HepG2 (cell line): ENCODE results near the gene PA2G4. TPM values are rescaled to one million over a fixed set of nuclear protein-coding genes. Genes with fewer than 3 reads are reported as not detected.

Experiments
- ATAC-seq: fragments of 200-7000 bp; cut with Tn5 transposase; 3 replicates; pipeline ENCODE4 v1.9.1; 2020; ENCODE audit warnings: mild to moderate bottlenecking, moderate library complexity
- BruUV-seq: library from RNA; stranded (reverse); fragments of 400-500 nt; replicated peaks from 2 replicates; lab custom pipeline; 2021; lab: Mats Ljungman, UMichigan
- CTCF ChIA-PET: fragments of 300-600 bp; formaldehyde crosslinking; extraction: SDS; loops from one replicate; lab custom pipeline; 2021; ENCODE audit warnings: low total read pairs, inconsistent platforms, low intra/inter-chr PET ratio; lab: Yijun Ruan, JAX
- POLR2A ChIA-PET: fragments of 350-600 bp; sonication (Branson Sonifier 250); formaldehyde crosslinking; loops from one replicate; lab custom pipeline; 2020; ENCODE audit warnings: antibody characterized with exemption, inconsistent platforms; lab: Yijun Ruan, JAX
- DNase-seq: peaks from one replicate; pipeline ENCODE4 v3.0.0-alpha.2; 2015; ENCODE audit warnings: low spot score
- FAIRE-seq: peaks from 3 replicates; lab custom pipeline; 2011; peaks lifted over from hg19 to GRCh38; lab: Jason Lieb, UNC
- H2AFZ ChIP-seq: one replicate; pipeline ENCODE4 v1.6.1; 2011; ENCODE audit warnings: low read length, inconsistent platforms
- H3K27ac ChIP-seq: fragments of 300-600 bp; 3 replicates; pipeline ENCODE4 v1.8.0; 2011; ENCODE audit warnings: mixed run types, mild to moderate bottlenecking, mixed read lengths, low read length, inconsistent platforms; ENCODE audit not compliant: insufficient read depth; ENCODE audit errors: extremely low read length
- H3K27me3 ChIP-seq, 2 experiments: fragments of 200-600 bp in 1 of 2; 2 replicates in 1 of 2; 3 replicates in 1 of 2; pipeline versions ENCODE4 v1.6.0 to v1.8.0; 2011; ENCODE audit warnings: low read length in 2 of 2, mild to moderate bottlenecking in 2 of 2, moderate library complexity in 2 of 2, inconsistent platforms in 1 of 2; ENCODE audit not compliant: insufficient read depth in 2 of 2, control insufficient read depth in 1 of 2
- H3K36me3 ChIP-seq, 2 experiments: fragments of 200-600 bp in 1 of 2; replicated peaks in 1 of 2; 2 replicates in 1 of 2; 3 replicates in 1 of 2; pipeline versions ENCODE4 v1.5.1 to v1.8.0; 2011; ENCODE audit warnings: low read length in 2 of 2, inconsistent platforms in 1 of 2; ENCODE audit not compliant: insufficient read depth in 2 of 2, control insufficient read depth in 1 of 2
- H3K4me1 ChIP-seq: 2 replicates; pipeline ENCODE4 v1.5.1; 2012; ENCODE audit warnings: low read length, inconsistent platforms; ENCODE audit not compliant: insufficient read depth
- H3K4me2 ChIP-seq: 2 replicates; pipeline ENCODE4 v1.6.0; 2011; ENCODE audit warnings: low read depth, low read length, inconsistent platforms
- H3K4me3 ChIP-seq, 3 experiments: fragments of 200-600 bp in 1 of 3; sonication (generic), shearing (Covaris generic) in 1 of 3; replicated peaks in 1 of 3; 2 replicates each; pipeline ENCODE4 v1.5.1; 2011 to 2016; ENCODE audit warnings: low read length in 3 of 3, inconsistent platforms in 2 of 3, low read depth in 2 of 3, mild to moderate bottlenecking in 2 of 3, control low read depth in 1 of 3, mixed read lengths in 1 of 3; ENCODE audit not compliant: insufficient read depth in 1 of 3
- H3K79me2 ChIP-seq: one replicate; pipeline ENCODE4 v1.6.1; 2011; ENCODE audit warnings: low read length, inconsistent platforms; ENCODE audit not compliant: insufficient read depth
- H3K9ac ChIP-seq: 2 replicates; pipeline ENCODE4 v1.6.0; 2011; ENCODE audit warnings: mild to moderate bottlenecking, low read depth, low read length, inconsistent platforms; ENCODE audit not compliant: insufficient read depth
- H3K9me3 ChIP-seq: 2 replicates; pipeline ENCODE4 v1.5.1; 2012; ENCODE audit warnings: mild to moderate bottlenecking, low read length
- H4K20me1 ChIP-seq: 2 replicates; pipeline ENCODE4 v1.6.0; 2011; ENCODE audit warnings: inconsistent platforms, mild to moderate bottlenecking, low read length, moderate library complexity; ENCODE audit not compliant: insufficient read depth
- HMGXB4 ChIP-seq, 2 experiments: sonication (generic) in 1 of 2; formaldehyde crosslinking in 1 of 2; IDR thresholded peaks; 2 replicates each; pipeline versions ENCODE4 v1.4.0 to v1.6.1; 2018 to 2020; ENCODE audit warnings: missing genetic modification reagents in 2 of 2, borderline replicate concordance in 1 of 2, low read depth in 1 of 2, mild to moderate bottlenecking in 1 of 2, missing biosample characterization in 1 of 2
- JUNB ChIP-seq: sonication (generic); formaldehyde crosslinking; IDR thresholded peaks from 2 replicates; pipeline ENCODE4 v1.8.0; 2022; ENCODE audit warnings: missing genetic modification reagents, mild to moderate bottlenecking, borderline replicate concordance
- KAT8 ChIP-seq: IDR thresholded peaks from 2 replicates; pipeline ENCODE4 v1.6.1; 2016; ENCODE audit warnings: missing genetic modification reagents, missing compliant biosample characterization
- MEIS2 ChIP-seq: sonication (generic); formaldehyde crosslinking; IDR thresholded peaks from 2 replicates; pipeline ENCODE4 v1.9.0; 2021; ENCODE audit warnings: mild to moderate bottlenecking, missing genetic modification reagents
- MIER3 ChIP-seq: IDR thresholded peaks from 2 replicates; pipeline ENCODE4 v1.6.1; 2016; ENCODE audit warnings: missing compliant biosample characterization, borderline replicate concordance
- NKX3-1 ChIP-seq: sonication (generic); formaldehyde crosslinking; IDR thresholded peaks from 2 replicates; pipeline ENCODE4 v1.5.0; 2020; ENCODE audit warnings: missing genetic modification reagents
- NR2F6 ChIP-seq, 2 experiments: IDR thresholded peaks; 2 replicates each; pipeline ENCODE4 v1.6.1; 2016; ENCODE audit warnings: antibody characterized with exemption in 1 of 2, mild to moderate bottlenecking in 1 of 2
- NR3C1 ChIP-seq: sonication (generic); formaldehyde crosslinking; IDR thresholded peaks from 2 replicates; pipeline ENCODE4 v1.4.0; 2020; ENCODE audit warnings: missing genetic modification reagents
- PBX3 ChIP-seq: sonication (generic); formaldehyde crosslinking; IDR thresholded peaks from 2 replicates; pipeline ENCODE4 v1.8.1; 2023; ENCODE audit warnings: missing genetic modification reagents, inconsistent platforms, borderline replicate concordance
- PRMT3 ChIP-seq: sonication (generic); formaldehyde crosslinking; IDR thresholded peaks from 2 replicates; pipeline ENCODE4 v1.8.1; 2022; ENCODE audit warnings: low read depth, mild to moderate bottlenecking, moderate library complexity, missing genetic modification reagents, borderline replicate concordance
- SP4 ChIP-seq: sonication (generic); formaldehyde crosslinking; IDR thresholded peaks from 2 replicates; pipeline ENCODE4 v1.8.1; 2023; ENCODE audit warnings: mild to moderate bottlenecking, missing genetic modification reagents
- STAG1 ChIP-seq: sonication (generic); formaldehyde crosslinking; IDR thresholded peaks from 2 replicates; pipeline ENCODE4 v1.4.0; 2020; ENCODE audit warnings: missing genetic modification reagents
- TFAP4 ChIP-seq: sonication (generic); IDR thresholded peaks from 2 replicates; pipeline ENCODE4 v1.6.1; 2016; ENCODE audit warnings: low read depth, borderline replicate concordance
- ZFP1 ChIP-seq: IDR thresholded peaks from 2 replicates; pipeline ENCODE4 v1.6.1; 2016
- ZNF17 ChIP-seq: sonication (generic); formaldehyde crosslinking; IDR thresholded peaks from 2 replicates; pipeline ENCODE4 v1.5.0; 2020; ENCODE audit warnings: mild to moderate bottlenecking, missing genetic modification reagents
- ZNF704 ChIP-seq: sonication (generic); formaldehyde crosslinking; IDR thresholded peaks from 2 replicates; pipeline ENCODE4 v1.8.1; 2023; ENCODE audit warnings: mild to moderate bottlenecking, inconsistent platforms, moderate library complexity, missing genetic modification reagents, borderline replicate concordance
- ZNF775 ChIP-seq: sonication (generic); formaldehyde crosslinking; IDR thresholded peaks from 2 replicates; pipeline ENCODE4 v1.4.0; 2020; ENCODE audit warnings: missing genetic modification reagents, mild to moderate bottlenecking, moderate library complexity, borderline replicate concordance
- WGBS: methylation state at CpG from one replicate; pipeline ENCODE4 v1.1.6; 2017; ENCODE audit warnings: low lambda C conversion rate; 5-methylcytosine and 5-hydroxymethylcytosine counted together
- in situ Hi-C: cut with HindIII; loops from 2 replicates; pipeline ENCODE4 v1.10.0; 2017; ENCODE audit warnings: low pct_unique_long_range_greater_than_20kb; ENCODE audit not compliant: extremely low pct_ligation_motif_present
- intact Hi-C: fragments of 100-400 bp; cut with micrococcal nuclease; formaldehyde crosslinking; loops from one replicate; pipeline ENCODE4 v1.10.0; 2022; ENCODE audit not compliant: unreplicated experiment
- polyA plus RNA-seq, 8 experiments: library from polyadenylated mRNA; depleted of rRNA in 3 of 8; stranded (reverse) in 7 of 8; unstranded in 1 of 8; fragments of >200 nt; fragmentation: Illumina TruSeq in 4 of 8; extraction: Trizol in 4 of 8; gene quantifications; 2 replicates each; pipeline versions ENCODE4 v1.2.1 to v1.2.3, GENCODE V29; 2011 to 2016; ENCODE audit warnings: low read depth in 4 of 8, missing spikeins in 1 of 8, mixed read lengths in 1 of 8; ENCODE audit not compliant: insufficient read depth in 1 of 8
- total RNA-seq, 5 experiments: library from RNA; depleted of rRNA; stranded (reverse); fragments of >200 nt; fragmentation: Illumina TruSeq; extraction: Trizol; gene quantifications; 2 replicates each; pipeline ENCODE4 v1.2.3, GENCODE V29; 2016; ENCODE audit warnings: low read depth in 1 of 5

The PA2G4 gene
- total and polyA plus RNA-seq, 2 of the 13 experiments (the other 11 are each of a cell fraction or from before 2014, with no cell fraction given) = 147 to 240 TPM

GRCh38 chr12:56081393-56082347 is 22.7 kb upstream of the PA2G4 start (continued):
- TF ChIP-seq JUNB (CRISPR knock-in tag) (peak; percentile 83; the same call in 1 of the 2 replicates), HMGXB4 (CRISPR knock-in tag; IDR thresholded peaks at IDR 0.05; ENCODE audit: borderline replicate concordance in 1 of 2, low read depth in 1 of 2) (peak; percentile 86 to 95; a peak in 3 of 4 replicates), PBX3 (CRISPR knock-in tag) (0 out of 2 replicates have a peak, but pooled peaks have one; percentile 66), ZFP1 (peak; percentile 93; the same call in 1 of the 2 replicates), STAG1 (CRISPR knock-in tag) (no peak), NR3C1 (no peak)

- H3K27me3 ChIP-seq = no peaks in the 10 kb centered on the region; a peak in 1 of 5 replicates
- H3K4me3 ChIP-seq = peak overlapping the region; percentile 44 to 96 (median 91)
- H3K9ac ChIP-seq = peak overlapping the region; percentile 96
- CTCF ChIA-PET = no interaction called here
- no peak overlapping the region for H2AFZ ChIP-seq
- 21% methylated on average over 2 of the region's 2 CpGs for WGBS
- peak; percentile 56 for FAIRE-seq
- no peak for DNase-seq
- peaks cover 14% of the 10 kb centered on the region for H4K20me1 ChIP-seq
- H3K4me1 ChIP-seq = peaks cover 62% of the 10 kb centered on the region
- peak overlapping the region; percentile 98 for H3K4me2 ChIP-seq
- in situ Hi-C loops = no loop called here
- H3K79me2 ChIP-seq = peaks cover 38% of the 10 kb centered on the region
- peaks cover 21 to 39% of the 10 kb centered on the region in 2 experiments for H3K36me3 ChIP-seq
- no peak for ATAC-seq
- H3K9me3 ChIP-seq = no peaks in the 10 kb centered on the region
- no TSS peak for BruUV-seq
- intact Hi-C loops = no loop called here
- POLR2A ChIA-PET = interaction anchor here (0.7 to 10.2 kb wide), 24 partner anchors 9 to 554 kb away, joined by 3 to 279 read pairs (median 8); partner anchors contain the start of genes ANKRD52, COQ10A, DNAJC14 and ESYT1
- peak overlapping the region; percentile 99 for H3K27ac ChIP-seq
- no peak for TF ChIP-seq NKX3-1 (CRISPR knock-in tag)
- no peak for TF ChIP-seq MIER3 (CRISPR knock-in tag)
- no peak for TF ChIP-seq TFAP4
- TF ChIP-seq SP4 (CRISPR knock-in tag) = no peak; the same call in 1 of the 2 replicates
- TF ChIP-seq ZNF775 (CRISPR knock-in tag) = no peak
- TF ChIP-seq KAT8 (CRISPR knock-in tag) = no peak
- TF ChIP-seq PRMT3 = no peak
- no peak for TF ChIP-seq ZNF704 (CRISPR knock-in tag)
- 0 out of 2 replicates have a peak, but pooled peaks have one; percentile 68 for TF ChIP-seq ZNF17
- no peak for TF ChIP-seq MEIS2 (CRISPR knock-in tag)
- TF ChIP-seq NR2F6 (IDR thresholded peaks at IDR 0.05) = no peak
- no peak for TF ChIP-seq NR2F6 (CRISPR knock-in tag; IDR thresholded peaks at IDR 0.05)
Observed at GRCh38 chr12:56082382-56082781, 22.0 kb upstream of the PA2G4 start.
